Measurements from ENCODE around the gene CD248. TPM values are rescaled to one million over a fixed set of nuclear protein-coding genes. Genes with fewer than 3 reads are reported as not detected.

CD248 gene
- total RNA-seq, 1 experiment from 2014 or later, result 0.15 TPM

GRCh38 chr11:66264914-66265313 is 51.9 kb downstream of the CD248 start:
- BruUV-seq (replicated peaks), result no TSS peak
- DNase-seq (ENCODE audit: low read depth, low spot score) (no peak), ATAC-seq (no peak)
- H3K27ac ChIP-seq (ENCODE audit: low read length), result no peak overlapping the region
- peak; percentile 84; the same call in 1 of the 2 replicates for TF ChIP-seq CTCF (IDR thresholded peaks at IDR 0.05)
- TF ChIP-seq POLR2AphosphoS5 (IDR thresholded peaks at IDR 0.05; ENCODE audit: low read depth, low read length), result no peak
- TF ChIP-seq REST (IDR thresholded peaks at IDR 0.05; ENCODE audit: insufficient read depth in 1 of 2, low read depth in 2 of 2, low read length in 1 of 2), result no peak
- TF ChIP-seq TCF7L2 (IDR thresholded peaks at IDR 0.05; ENCODE audit: low read depth, low read length), result no peak
- 0 out of 2 replicates have a peak, but pooled peaks cover 4% of the 10 kb centered on the region for H3K36me3 ChIP-seq (ENCODE audit: control insufficient read depth, insufficient read depth, low read length)
- no peak overlapping the region for H3K4me3 ChIP-seq (ENCODE audit: low read depth in 2 of 2, low read length in 2 of 2)
- in situ Hi-C loops (cut with HindIII; ENCODE audit: low pct_unique_long_range_greater_than_20kb, low sequenced_read_pairs), result no loop called here
- intact Hi-C loops (cut with micrococcal nuclease; ENCODE audit: unreplicated experiment), result no loop called here
- no peaks in the 10 kb centered on the region for H3K27me3 ChIP-seq (ENCODE audit: control insufficient read depth, insufficient read depth, low read length)
- ChIA-PET POLR2A (no interaction called here), CTCF (interaction anchor here (0.6 kb wide), 1 partner anchor 183 kb away, joined by 11 read pairs; no protein-coding TSS in a partner anchor)
- H3K9me3 ChIP-seq (ENCODE audit: control insufficient read depth, insufficient read depth, low read depth, low read length), result no peaks in the 10 kb centered on the region
- peaks cover 12% of the 10 kb centered on the region for H3K4me1 ChIP-seq (ENCODE audit: control insufficient read depth, insufficient read depth, low read length)

Other genes starting within 250 kb of the CD248 start
- gene PACS1, start 246.8 kb downstream of the CD248 start, total RNA-seq (2021; ENCODE audit: unreplicated experiment), result 91.8 TPM
- gene KLC2, start 59.3 kb downstream of the CD248 start, total RNA-seq (2021; ENCODE audit: unreplicated experiment), result 85.1 TPM
- gene RAB1B, start 48.4 kb downstream of the CD248 start, total RNA-seq (2021; ENCODE audit: unreplicated experiment), result 256 TPM
- 9.3 TPM for gene CNIH2, start 38.9 kb downstream of the CD248 start, total RNA-seq (2021; ENCODE audit: unreplicated experiment)
- 196 TPM for gene YIF1A, start 27.9 kb downstream of the CD248 start, total RNA-seq (2021; ENCODE audit: unreplicated experiment)
- 11.0 TPM for gene TMEM151A, start 25.1 kb downstream of the CD248 start, total RNA-seq (2021; ENCODE audit: unreplicated experiment)
- gene RIN1, start 19.4 kb upstream of the CD248 start, total RNA-seq (2021; ENCODE audit: unreplicated experiment), result 21.7 TPM
- 80.5 TPM for gene BRMS1, start 28.1 kb upstream of the CD248 start, total RNA-seq (2021; ENCODE audit: unreplicated experiment)
- 29.3 TPM for gene B4GAT1, start 30.6 kb upstream of the CD248 start, total RNA-seq (2021; ENCODE audit: unreplicated experiment)
- gene SLC29A2, start 54.7 kb upstream of the CD248 start, total RNA-seq (2021; ENCODE audit: unreplicated experiment), result 28.3 TPM
- 0.08 TPM for gene NPAS4, start 104.0 kb upstream of the CD248 start, total RNA-seq (2021; ENCODE audit: unreplicated experiment)
- gene MRPL11, start 121.8 kb upstream of the CD248 start, total RNA-seq (2021; ENCODE audit: unreplicated experiment), result 158 TPM
- 9.1 TPM for gene PELI3, start 149.9 kb upstream of the CD248 start, total RNA-seq (2021; ENCODE audit: unreplicated experiment)
- 180 TPM for gene DPP3, start 163.4 kb upstream of the CD248 start, total RNA-seq (2021; ENCODE audit: unreplicated experiment)
- gene BBS1, start 193.6 kb upstream of the CD248 start, total RNA-seq (2021; ENCODE audit: unreplicated experiment), result 26.9 TPM
- gene ZDHHC24, start 229.0 kb upstream of the CD248 start, total RNA-seq (2021; ENCODE audit: unreplicated experiment), result 29.5 TPM
- 0.13 TPM for gene ACTN3, start 229.9 kb upstream of the CD248 start, total RNA-seq (2021; ENCODE audit: unreplicated experiment)

Data from Panc1 (cell line).